Keratinocyte (primary cell): ENCODE results near the gene FTO. TPM values are rescaled to one million over a fixed set of nuclear protein-coding genes. Genes with fewer than 3 reads are reported as not detected.

ENCODE experiments used
- DNase-seq: peaks from one replicate; pipeline ENCODE4 v3.0.0-alpha.2; 2011; ENCODE audit warnings: low read depth, missing footprints, low spot score
- FAIRE-seq: peaks from 2 replicates; lab custom pipeline; 2011; peaks lifted over from hg19 to GRCh38; lab: Jason Lieb, UNC
- H2AFZ ChIP-seq: 2 replicates; pipeline ENCODE4 v1.6.0; 2012; ENCODE audit warnings: low read length, control low read depth, inconsistent platforms; ENCODE audit not compliant: control insufficient read depth
- H3K27ac ChIP-seq: 2 replicates; pipeline ENCODE4 v1.5.1; 2011; ENCODE audit warnings: low read length; ENCODE audit not compliant: control insufficient read depth, insufficient read depth
- H3K27me3 ChIP-seq: 3 replicates; pipeline ENCODE4 v1.6.0; 2011; ENCODE audit warnings: low read length; ENCODE audit not compliant: control insufficient read depth, insufficient read depth; ENCODE audit errors: extremely low read depth
- H3K36me3 ChIP-seq, 2 experiments: 2 replicates in 1 of 2; 3 replicates in 1 of 2; pipeline ENCODE4 v1.5.1; 2011; ENCODE audit warnings: low read length in 2 of 2, mild to moderate bottlenecking in 1 of 2; ENCODE audit not compliant: control insufficient read depth in 2 of 2, insufficient read depth in 2 of 2; ENCODE audit errors: extremely low read depth in 1 of 2
- H3K4me1 ChIP-seq: 3 replicates; pipeline ENCODE4 v1.5.1; 2011; ENCODE audit warnings: low read length; ENCODE audit not compliant: control insufficient read depth, insufficient read depth; ENCODE audit errors: extremely low read depth
- H3K4me2 ChIP-seq: 3 replicates; pipeline ENCODE4 v1.6.0; 2011; ENCODE audit warnings: low read depth, low read length; ENCODE audit not compliant: control insufficient read depth, insufficient read depth; ENCODE audit errors: extremely low read depth
- H3K4me3 ChIP-seq, 3 experiments: fragments of 200-600 bp in 1 of 3; sonication (generic) in 1 of 3; 2 replicates in 2 of 3; 3 replicates in 1 of 3; pipeline ENCODE4 v1.5.1; 2011 to 2016; ENCODE audit warnings: low read length in 3 of 3, mild to moderate bottlenecking in 3 of 3, control low read depth in 2 of 3, inconsistent platforms in 1 of 3, low read depth in 1 of 3, mixed read lengths in 1 of 3, mixed run types in 1 of 3, moderate library complexity in 1 of 3; ENCODE audit not compliant: control insufficient read depth in 2 of 3, insufficient read depth in 2 of 3; ENCODE audit errors: extremely low read depth in 1 of 3
- H3K79me2 ChIP-seq: 2 replicates; pipeline ENCODE4 v1.6.0; 2012; ENCODE audit warnings: low read length; ENCODE audit not compliant: control insufficient read depth, insufficient read depth
- H3K9ac ChIP-seq: 3 replicates; pipeline ENCODE4 v1.6.0; 2011; ENCODE audit warnings: low read length; ENCODE audit not compliant: control insufficient read depth, insufficient read depth; ENCODE audit errors: extremely low read depth
- H3K9me1 ChIP-seq: 3 replicates; pipeline ENCODE4 v1.6.0; 2011; ENCODE audit warnings: low read length; ENCODE audit not compliant: control insufficient read depth, insufficient read depth; ENCODE audit errors: extremely low read depth
- H3K9me3 ChIP-seq: 2 replicates; pipeline ENCODE4 v1.5.1; 2012; ENCODE audit warnings: low read depth, low read length; ENCODE audit not compliant: control insufficient read depth
- H4K20me1 ChIP-seq: 3 replicates; pipeline ENCODE4 v1.6.0; 2011; ENCODE audit warnings: low read length; ENCODE audit not compliant: control insufficient read depth, insufficient read depth; ENCODE audit errors: extremely low read depth
- CTCF ChIP-seq, 3 experiments: IDR thresholded peaks in 1 of 3; conservative IDR thresholded peaks in 1 of 3; optimal IDR thresholded peaks in 1 of 3; 2 replicates in 2 of 3; 3 replicates in 1 of 3; pipeline versions ENCODE3 to v1.5.1; 2011; ENCODE audit warnings: low read length in 3 of 3, mild to moderate bottlenecking in 3 of 3, moderate library complexity in 2 of 3, control low read depth in 1 of 3, inconsistent platforms in 1 of 3; ENCODE audit not compliant: insufficient read depth in 2 of 3; ENCODE audit errors: extremely low read depth in 1 of 3
- EZH2 ChIP-seq: IDR thresholded peaks from one replicate; pipeline ENCODE4 v1.6.1; 2012; ENCODE audit warnings: inconsistent platforms, mild to moderate bottlenecking, low read length, moderate library complexity
- dilution Hi-C: fragments of 300-500 bp; cut with MboI; formaldehyde crosslinking; loops from one replicate; pipeline ENCODE4 v1.7.0; 2020; ENCODE audit warnings: low sequenced_read_pairs; ENCODE audit not compliant: extremely low pct_ligation_motif_present
- polyA plus RNA-seq, 5 experiments: library from polyadenylated mRNA; depleted of rRNA in 3 of 5; stranded (reverse) in 3 of 5; stranded (forward) in 1 of 5; unstranded in 1 of 5; fragments of >200 nt; gene quantifications; 1 replicate in 1 of 5; 2 replicates in 3 of 5; 3 replicates in 1 of 5; pipeline versions ENCODE4 v1.2.1 to v1.2.3, GENCODE V29; 2011 to 2012; ENCODE audit warnings: missing spikeins in 2 of 5, low read depth in 1 of 5, low replicate concordance in 1 of 5

FTO gene
- polyA plus RNA-seq, 1 donor (not counting 4 experiments of a cell fraction or from before 2014, with no cell fraction given): 56.4 TPM

DNA sequence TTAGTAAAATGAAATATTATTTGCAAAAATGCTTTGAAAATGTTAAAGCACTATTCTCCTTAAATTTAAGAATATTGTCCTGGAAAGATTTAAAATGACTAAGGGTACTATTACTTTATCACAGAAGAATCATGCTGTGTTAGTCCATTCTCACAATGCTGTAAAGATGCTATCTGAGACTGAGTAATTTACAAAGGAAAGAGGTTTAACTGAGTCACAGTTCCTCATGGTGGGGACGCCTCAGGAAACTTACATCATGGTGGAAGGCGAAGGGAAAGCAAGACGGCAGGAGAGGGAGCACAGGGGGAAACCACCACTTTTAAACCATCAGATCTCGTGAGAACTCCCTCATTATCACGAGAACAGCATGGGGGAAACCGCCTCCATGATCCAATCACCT lies 337.0 kb downstream of the FTO start:
- no peak overlapping the region for H3K4me2 ChIP-seq
- no peaks in the 10 kb centered on the region for H4K20me1 ChIP-seq
- no peak overlapping the region for H3K4me3 ChIP-seq
- H3K79me2 ChIP-seq: no peaks in the 10 kb centered on the region
- FAIRE-seq (no peak), DNase-seq (no peak)
- no peaks in the 10 kb centered on the region for H3K9me1 ChIP-seq
- no peak overlapping the region for H2AFZ ChIP-seq
- H3K36me3 ChIP-seq: peaks cover 0 to 2% of the 10 kb centered on the region in 2 experiments
- TF ChIP-seq EZH2 (no peak), CTCF (optimal IDR thresholded peaks at IDR 0.05 in 1 of 3, IDR thresholded peaks at IDR 0.05 in 1 of 3, conservative IDR thresholded peaks at IDR 0.05 in 1 of 3; ENCODE audit: extremely low read depth in 1 of 3, insufficient read depth in 2 of 3, low read length in 3 of 3) (no peak)
- no peaks in the 10 kb centered on the region for H3K4me1 ChIP-seq
- H3K9ac ChIP-seq: no peak overlapping the region
- no peaks in the 10 kb centered on the region for H3K27me3 ChIP-seq
- H3K27ac ChIP-seq: no peak overlapping the region
- H3K9me3 ChIP-seq: no peaks in the 10 kb centered on the region
- dilution Hi-C loops: no loop called here

DNA sequence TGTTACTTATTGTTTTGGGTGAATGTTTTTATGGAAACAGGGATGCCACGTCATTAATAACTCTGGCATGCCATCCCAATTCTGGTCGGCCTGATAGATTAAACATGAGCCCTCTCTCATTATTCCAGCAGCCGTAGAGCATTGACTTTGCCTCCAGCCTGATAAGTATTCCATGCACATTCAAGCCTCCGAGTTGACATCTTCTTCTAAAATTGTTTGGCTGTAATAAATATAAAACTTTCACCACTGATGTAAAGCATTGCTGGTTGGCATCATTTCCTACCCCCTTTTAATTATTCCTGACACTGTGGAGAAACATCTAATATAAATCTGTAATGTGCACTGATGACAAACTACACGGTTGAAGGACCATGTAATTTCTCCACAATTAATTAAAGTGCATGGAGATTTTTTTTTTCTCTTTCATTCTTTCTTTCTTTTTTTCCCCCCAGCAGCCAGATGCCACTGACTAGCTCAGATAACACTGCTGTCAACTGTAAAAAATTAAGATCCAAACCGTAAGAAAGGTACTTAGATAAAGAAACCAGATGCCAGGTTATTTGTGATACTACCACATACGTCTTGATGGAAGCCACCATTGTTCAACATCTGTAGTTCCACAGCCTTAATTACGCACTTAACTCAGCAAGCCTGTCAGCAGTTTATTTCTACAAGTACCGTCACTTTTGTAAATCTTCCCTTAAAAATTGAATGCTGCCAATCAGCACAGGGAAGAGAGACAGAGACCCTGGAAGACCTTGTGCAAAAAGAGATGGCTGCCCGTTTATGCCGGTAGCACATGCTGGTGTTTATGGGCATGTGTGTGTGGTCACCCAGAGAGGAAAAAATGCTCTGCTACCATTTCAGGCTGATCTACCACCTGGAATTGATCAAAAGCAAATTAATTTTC lies 344.9 kb downstream of the FTO start:
- Histone ChIP-seq H3K4me1 (no peaks in the 10 kb centered on the region), H3K36me3 (peaks cover 0 to 1% of the 10 kb centered on the region in 2 experiments), H3K4me3 (no peak overlapping the region), H3K27ac (no peak overlapping the region), H3K27me3 (no peaks in the 10 kb centered on the region), H3K79me2 (no peaks in the 10 kb centered on the region), H4K20me1 (no peaks in the 10 kb centered on the region), H2AFZ (no peak overlapping the region), H3K9me3 (no peaks in the 10 kb centered on the region), H3K9me1 (no peaks in the 10 kb centered on the region), H3K9ac (no peak overlapping the region), H3K4me2 (no peak overlapping the region)
- no peak for TF ChIP-seq EZH2
- TF ChIP-seq CTCF (optimal IDR thresholded peaks at IDR 0.05 in 1 of 3, IDR thresholded peaks at IDR 0.05 in 1 of 3, conservative IDR thresholded peaks at IDR 0.05 in 1 of 3; ENCODE audit: extremely low read depth in 1 of 3, insufficient read depth in 2 of 3, low read length in 3 of 3): no peak
- DNase-seq (no peak), FAIRE-seq (no peak)
- dilution Hi-C loops: no loop called here
